ENCODE data around the gene GFY.
"Not testable (repeated sequence)": the region's sequence is repeated elsewhere in the genome, so short reads cannot be mapped to it uniquely, and the experiment has no call there.

The GFY gene

GRCh38 chr19:49447485-49448431 is 22.6 kb downstream of the GFY start:
- DNase-seq = no peak

- no peak for DNase-seq
These were observed 23.2 kb downstream of the GFY start for GRCh38 chr19:49448432-49448786.

GRCh38 chr19:49450405-49450804 is 25.2 kb downstream of the GFY start:
- no peak for DNase-seq

GRCh38 chr19:49451430-49452181 is 26.4 kb downstream of the GFY start, which contains the start of gene PIH1D1:
Gene PIH1D1, minus strand, starts transcription at chr19:49451814. Its CDS starts 240 bp downstream, at chr19:49451574.
- DNase-seq = peak; percentile 93

- peak; percentile 95 to 96 for DNase-seq
These were observed 28.0 kb downstream of the GFY start, which contains the start of gene ALDH16A1 for GRCh38 chr19:49453013-49453756. Gene ALDH16A1, plus strand, starts transcription at chr19:49453225. Its CDS starts 107 bp downstream, at chr19:49453332.

- no peak for DNase-seq
These were observed 28.6 kb downstream of the GFY start for GRCh38 chr19:49453757-49454240.

GRCh38 chr19:49455773-49456172 is 30.6 kb downstream of the GFY start:
- DNase-seq = no peak

- no peak for DNase-seq
These were observed 31.1 kb downstream of the GFY start for GRCh38 chr19:49456326-49456725.

GRCh38 chr19:49458567-49458903 is 33.3 kb downstream of the GFY start:
- no peak for DNase-seq

GRCh38 chr19:49459388-49459787 is 34.2 kb downstream of the GFY start:
- DNase-seq = no peak

- DNase-seq = not testable (repeated sequence)
These were observed 35.9 kb downstream of the GFY start for GRCh38 chr19:49461130-49461529.

GRCh38 chr19:49461656-49462055 is 36.5 kb downstream of the GFY start:
- no peak for DNase-seq

- no peak for DNase-seq
These were observed 37.3 kb downstream of the GFY start for GRCh38 chr19:49462492-49462891.

GRCh38 chr19:49463960-49464740 is 39.0 kb downstream of the GFY start:
- DNase-seq = no peak

GRCh38 chr19:49465371-49465770 is 40.2 kb downstream of the GFY start:
- no peak for DNase-seq

GRCh38 chr19:49468199-49468598 is 43.0 kb downstream of the GFY start:
- no peak for DNase-seq

GRCh38 chr19:49468746-49469447 is 43.7 kb downstream of the GFY start:
- DNase-seq = peak; percentile 63 to 65

GRCh38 chr19:49469828-49470614 is 44.8 kb downstream of the GFY start:
- peak; percentile 44 to 51 for DNase-seq

- DNase-seq = no peak
These were observed 45.4 kb downstream of the GFY start for GRCh38 chr19:49470615-49470978.

- DNase-seq = no peak
These were observed 47.7 kb downstream of the GFY start for GRCh38 chr19:49472936-49473335.

GRCh38 chr19:49473501-49473867 is 48.3 kb downstream of the GFY start:
- not testable (repeated sequence) for DNase-seq

Data from activated CD4-positive, alpha-beta T cell treated with anti-CD3 and anti-CD28 coated beads, Interleukin-2, amount 50 U/mL, for 4 hours (primary cell).